Activated naive CD8-positive, alpha-beta T cell treated with anti-CD3 and anti-CD28 coated beads for 36 hours (primary cell): ENCODE results near the gene ANGPTL8. TPM values are rescaled to one million over a fixed set of nuclear protein-coding genes. Genes with fewer than 3 reads are reported as not detected.

Experiments
- DNase-seq: peaks from one replicate; pipeline ENCODE4 v3.0.0; 2021
- H3K27ac Mint-ChIP-seq: one replicate; pipeline ENCODE4 v1.8.0; 2022; ENCODE audit warnings: mild to moderate bottlenecking, moderate library complexity, mixed read lengths
- H3K27me3 Mint-ChIP-seq: one replicate; pipeline ENCODE4 v1.8.0; 2022; ENCODE audit warnings: mild to moderate bottlenecking, mixed read lengths
- H3K36me3 Mint-ChIP-seq: one replicate; pipeline ENCODE4 v1.8.0; 2021; ENCODE audit warnings: mild to moderate bottlenecking, mixed read lengths
- H3K4me1 Mint-ChIP-seq: one replicate; pipeline ENCODE4 v1.8.0; 2021; ENCODE audit warnings: mixed read lengths
- H3K4me3 Mint-ChIP-seq: one replicate; pipeline ENCODE4 v1.8.0; 2022; ENCODE audit warnings: mild to moderate bottlenecking, moderate library complexity, mixed read lengths
- H3K9me3 Mint-ChIP-seq: one replicate; pipeline ENCODE4 v1.8.0; 2022; ENCODE audit warnings: mixed read lengths
- total RNA-seq, 2 experiments: library from RNA; stranded (reverse); gene quantifications; one replicate each; pipeline ENCODE4 v1.2.3, GENCODE V29; 2021

ANGPTL8 gene
- total RNA-seq, 2 experiments from 2014 or later = not detected

- no peak for DNase-seq
- Mint-ChIP-seq H3K9me3 (peaks cover 16% of the 10 kb centered on the region), H3K4me3 (no peak overlapping the region), H3K27me3 (peaks cover 4% of the 10 kb centered on the region), H3K36me3 (peaks cover 8% of the 10 kb centered on the region), H3K27ac (no peak overlapping the region), H3K4me1 (no peaks in the 10 kb centered on the region)
These were observed 18.3 kb upstream of the ANGPTL8 start for GRCh38 chr19:11221082-11221598.

DNA sequence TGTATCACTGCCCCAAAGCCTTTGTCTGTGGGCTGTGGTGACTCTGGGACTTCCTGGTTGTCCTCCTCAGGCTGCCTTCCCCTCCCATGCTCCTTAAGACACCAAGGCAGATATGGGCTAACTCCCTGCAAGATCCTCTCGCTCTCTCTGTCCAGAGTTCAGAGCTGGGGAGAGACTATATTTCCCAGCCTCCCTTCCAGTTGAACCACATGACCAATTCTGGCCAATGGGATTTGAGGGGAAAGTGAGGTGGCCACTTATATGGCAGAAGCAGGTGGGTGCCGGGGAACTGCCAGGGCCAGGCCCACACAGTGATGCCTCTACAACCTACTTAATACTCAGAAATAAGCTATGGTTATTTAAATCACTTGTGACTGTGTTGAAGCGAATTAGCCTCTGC is 16.2 kb upstream of the ANGPTL8 start:
- no peak for DNase-seq
- Mint-ChIP-seq H3K27ac (no peak overlapping the region), H3K4me3 (no peak overlapping the region), H3K4me1 (no peaks in the 10 kb centered on the region), H3K9me3 (peaks cover 16% of the 10 kb centered on the region), H3K36me3 (peaks cover 8% of the 10 kb centered on the region), H3K27me3 (peaks cover 5% of the 10 kb centered on the region)

GRCh38 chr19:11224429-11224828 is 15.0 kb upstream of the ANGPTL8 start:
- Mint-ChIP-seq H3K9me3 (peaks cover 16% of the 10 kb centered on the region), H3K27ac (no peak overlapping the region), H3K36me3 (peaks cover 8% of the 10 kb centered on the region), H3K4me1 (no peaks in the 10 kb centered on the region), H3K4me3 (no peak overlapping the region), H3K27me3 (peaks cover 5% of the 10 kb centered on the region)
- no peak for DNase-seq

DNA sequence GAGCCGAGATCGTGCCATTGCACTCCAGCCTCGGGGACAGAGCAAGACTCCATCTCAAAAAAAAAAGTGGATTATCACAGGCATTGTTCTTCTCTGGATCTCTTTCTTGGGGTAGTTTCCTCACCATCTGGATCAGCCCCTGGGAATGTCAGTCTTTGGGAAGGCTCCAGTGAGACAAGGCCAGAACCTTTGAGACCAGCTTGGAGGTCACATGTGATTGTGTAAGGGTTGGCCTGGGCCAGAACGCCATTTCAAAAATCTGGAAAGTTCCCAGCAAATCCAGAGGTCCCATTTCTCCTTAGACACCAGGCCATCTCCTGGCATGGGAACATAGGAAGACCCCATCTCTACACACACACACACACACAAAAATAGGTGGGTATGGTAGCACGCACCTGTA is 14.2 kb upstream of the ANGPTL8 start:
- peaks cover 8% of the 10 kb centered on the region for H3K36me3 Mint-ChIP-seq

GRCh38 chr19:11225815-11226214 is 13.6 kb upstream of the ANGPTL8 start:
- Mint-ChIP-seq H3K9me3 (peaks cover 11% of the 10 kb centered on the region), H3K27ac (no peak overlapping the region), H3K4me3 (no peak overlapping the region), H3K36me3 (peaks cover 6% of the 10 kb centered on the region), H3K4me1 (no peaks in the 10 kb centered on the region), H3K27me3 (peaks cover 5% of the 10 kb centered on the region)
- DNase-seq = no peak

More for the DNA sequence above, 14.2 kb upstream of the ANGPTL8 start:
- H3K27me3 Mint-ChIP-seq = peaks cover 5% of the 10 kb centered on the region
- no peak overlapping the region for H3K27ac Mint-ChIP-seq
- no peak for DNase-seq
- H3K9me3 Mint-ChIP-seq = peaks cover 15% of the 10 kb centered on the region
- H3K4me1 Mint-ChIP-seq = no peaks in the 10 kb centered on the region
- H3K4me3 Mint-ChIP-seq = no peak overlapping the region

GRCh38 chr19:11226716-11227166 is 12.7 kb upstream of the ANGPTL8 start:
- H3K36me3 Mint-ChIP-seq = peaks cover under 1% of the 10 kb centered on the region
- H3K27me3 Mint-ChIP-seq = peaks cover 5% of the 10 kb centered on the region
- H3K4me1 Mint-ChIP-seq = no peaks in the 10 kb centered on the region
- no peak overlapping the region for H3K4me3 Mint-ChIP-seq
- no peak for DNase-seq
- H3K27ac Mint-ChIP-seq = no peak overlapping the region
- H3K9me3 Mint-ChIP-seq = peaks cover 3% of the 10 kb centered on the region

DNA sequence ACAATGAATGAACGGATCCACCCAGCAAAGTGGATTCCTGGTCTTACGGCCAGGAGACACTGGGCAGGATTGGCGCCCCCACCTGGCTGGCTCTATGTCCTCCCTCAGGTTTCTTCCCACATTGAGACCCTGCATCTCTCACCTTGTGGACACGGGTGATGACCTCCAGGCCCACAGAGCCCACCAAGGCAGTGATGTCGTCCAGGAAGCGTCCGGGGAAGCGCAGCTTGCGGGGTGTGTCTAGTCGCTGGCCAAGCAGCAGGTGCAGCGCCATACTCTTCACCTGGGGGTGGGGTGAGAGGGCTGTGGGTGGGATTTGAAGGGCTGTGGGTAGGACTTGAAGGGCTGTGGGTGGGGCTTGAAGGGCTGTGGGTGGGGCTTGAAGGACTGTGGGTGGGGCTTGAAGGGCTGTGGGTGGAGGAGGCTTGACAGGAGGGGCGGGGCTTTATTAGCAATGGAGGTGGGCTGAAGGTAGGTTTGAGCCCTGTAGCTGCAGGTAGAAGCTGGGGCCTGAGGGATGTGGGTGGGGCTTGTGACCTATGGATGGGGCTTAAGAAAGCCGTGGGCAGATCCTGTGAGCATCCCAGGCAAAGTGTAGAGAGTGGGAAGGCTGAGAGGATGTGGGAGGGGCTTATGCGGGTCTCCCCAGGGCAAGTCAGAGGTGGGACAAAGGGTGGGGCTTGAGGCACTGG is 12.1 kb upstream of the ANGPTL8 start:
- Mint-ChIP-seq H3K27me3 (peaks cover 5% of the 10 kb centered on the region), H3K9me3 (peaks cover 2% of the 10 kb centered on the region), H3K4me1 (no peaks in the 10 kb centered on the region), H3K4me3 (no peak overlapping the region), H3K27ac (no peak overlapping the region), H3K36me3 (no peaks in the 10 kb centered on the region)
- no peak for DNase-seq

GRCh38 chr19:11230621-11231386 is 8.6 kb upstream of the ANGPTL8 start:
- Mint-ChIP-seq H3K4me3 (no peak overlapping the region), H3K9me3 (no peaks in the 10 kb centered on the region), H3K36me3 (no peaks in the 10 kb centered on the region), H3K4me1 (no peaks in the 10 kb centered on the region), H3K27ac (no peak overlapping the region), H3K27me3 (peaks cover 5% of the 10 kb centered on the region)
- no peak for DNase-seq

DNA sequence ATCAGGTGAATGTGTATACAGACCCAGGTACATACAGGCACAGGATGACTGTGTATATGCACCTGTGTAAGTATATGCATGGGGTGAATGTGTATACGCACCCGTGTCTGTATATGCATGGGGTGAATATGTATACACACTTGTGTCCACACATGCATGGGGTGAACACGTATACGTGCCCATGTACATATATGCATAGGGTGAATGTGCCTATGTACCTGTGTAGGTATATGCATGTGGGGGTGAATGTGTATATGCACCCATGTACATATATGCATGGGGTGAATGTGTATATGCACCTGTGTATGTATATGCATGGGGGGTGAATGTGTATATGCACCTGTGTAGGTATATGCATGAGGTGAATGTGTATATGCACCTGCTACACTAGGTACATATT is 6.9 kb upstream of the ANGPTL8 start:
- DNase-seq = no peak
- Mint-ChIP-seq H3K4me1 (no peaks in the 10 kb centered on the region), H3K9me3 (no peaks in the 10 kb centered on the region), H3K27ac (no peak overlapping the region), H3K27me3 (no peaks in the 10 kb centered on the region), H3K4me3 (no peak overlapping the region), H3K36me3 (no peaks in the 10 kb centered on the region)

DNA sequence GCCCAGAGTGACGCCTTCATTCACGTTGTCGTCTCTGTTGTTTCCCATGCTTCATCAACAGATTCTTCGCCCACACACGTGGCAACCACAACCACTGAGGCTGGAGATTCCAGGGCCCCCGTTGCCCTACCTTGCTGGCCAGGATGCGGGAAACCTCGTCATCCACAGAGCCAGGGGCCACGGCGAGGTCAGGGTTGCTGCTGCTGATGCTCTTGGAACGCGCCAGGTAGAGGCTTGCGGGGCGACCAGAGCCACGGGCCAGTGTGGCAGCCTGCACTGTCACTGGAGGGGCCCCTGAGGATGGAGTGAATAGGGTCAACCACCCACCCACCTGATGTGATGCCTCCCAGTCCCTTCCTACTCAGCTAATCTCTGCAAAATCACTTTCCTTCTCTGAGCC is 6.3 kb upstream of the ANGPTL8 start:
- no peaks in the 10 kb centered on the region for H3K36me3 Mint-ChIP-seq
- no peak overlapping the region for H3K27ac Mint-ChIP-seq
- H3K4me1 Mint-ChIP-seq = no peaks in the 10 kb centered on the region
- peaks cover 1% of the 10 kb centered on the region for H3K9me3 Mint-ChIP-seq
- H3K27me3 Mint-ChIP-seq = no peaks in the 10 kb centered on the region
- H3K4me3 Mint-ChIP-seq = no peak overlapping the region
- DNase-seq = no peak

DNA sequence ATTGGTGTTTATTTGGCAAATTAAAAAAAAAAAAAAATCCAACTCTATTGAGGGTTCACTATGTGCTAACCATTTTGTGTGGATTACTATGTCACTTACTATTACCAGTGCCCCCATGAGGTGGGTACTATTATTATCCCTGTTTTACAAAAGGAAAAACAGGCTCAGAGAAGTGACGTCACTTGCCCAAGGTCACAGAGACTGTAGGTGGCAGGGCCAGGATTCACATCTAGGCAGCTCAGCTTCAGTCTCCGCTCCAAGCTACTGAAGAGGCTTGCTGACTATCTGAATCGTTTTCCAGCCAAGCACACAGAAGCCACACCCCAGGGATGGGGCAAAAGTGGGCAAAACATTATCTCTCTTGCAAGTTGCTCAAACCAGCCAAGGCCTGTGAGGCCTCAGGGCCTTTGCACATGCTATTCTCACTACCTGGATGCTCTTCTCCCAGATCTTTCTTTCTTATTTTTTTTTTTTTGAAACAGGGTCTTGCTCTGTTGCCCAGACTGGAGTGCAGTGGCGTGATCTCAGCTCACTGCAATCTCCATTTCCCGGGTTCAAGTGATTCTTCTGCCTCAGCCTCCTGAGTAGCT is 4.8 kb upstream of the ANGPTL8 start:
- DNase-seq = no peak
- peaks cover 10% of the 10 kb centered on the region for H3K9me3 Mint-ChIP-seq
- no peaks in the 10 kb centered on the region for H3K36me3 Mint-ChIP-seq
- no peaks in the 10 kb centered on the region for H3K27me3 Mint-ChIP-seq
- no peaks in the 10 kb centered on the region for H3K4me1 Mint-ChIP-seq
- H3K4me3 Mint-ChIP-seq = no peak overlapping the region
- no peak overlapping the region for H3K27ac Mint-ChIP-seq

GRCh38 chr19:11236324-11237301 is 2.8 kb upstream of the ANGPTL8 start:
- peaks cover 1% of the 10 kb centered on the region for H3K27me3 Mint-ChIP-seq
- peaks cover 10% of the 10 kb centered on the region for H3K9me3 Mint-ChIP-seq
- H3K36me3 Mint-ChIP-seq = no peaks in the 10 kb centered on the region
- H3K27ac Mint-ChIP-seq = no peak overlapping the region
- no peaks in the 10 kb centered on the region for H3K4me1 Mint-ChIP-seq
- H3K4me3 Mint-ChIP-seq = no peak overlapping the region
- no peak for DNase-seq

- H3K4me1 Mint-ChIP-seq = no peaks in the 10 kb centered on the region
- H3K4me3 Mint-ChIP-seq = no peak overlapping the region
- H3K9me3 Mint-ChIP-seq = peaks cover 10% of the 10 kb centered on the region
- no peak for DNase-seq
- H3K36me3 Mint-ChIP-seq = no peaks in the 10 kb centered on the region
- no peak overlapping the region for H3K27ac Mint-ChIP-seq
- peaks cover 6% of the 10 kb centered on the region for H3K27me3 Mint-ChIP-seq
These were observed 2.1 kb upstream of the ANGPTL8 start for GRCh38 chr19:11237321-11237720.

DNA sequence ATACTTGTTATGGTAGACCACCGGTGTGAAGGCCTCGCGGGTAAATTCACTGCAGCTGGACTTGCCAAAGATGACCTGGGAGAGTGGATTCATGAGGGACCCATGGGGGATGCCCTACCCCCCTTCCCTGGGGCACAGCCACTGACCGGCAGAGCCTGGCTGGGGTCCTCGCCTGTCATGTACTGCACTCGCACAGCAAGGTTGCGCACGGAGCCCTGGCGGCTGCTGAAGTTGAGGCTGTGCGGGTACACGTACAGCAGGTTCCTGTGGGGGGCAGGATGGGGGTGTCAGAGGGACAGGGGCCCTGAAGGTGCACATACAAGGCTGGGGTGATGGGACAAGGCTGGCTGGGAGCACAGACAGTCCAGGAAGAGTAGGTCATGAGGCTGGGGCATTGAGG is 1.4 kb upstream of the ANGPTL8 start:
- no peak for DNase-seq
- Mint-ChIP-seq H3K4me3 (no peak overlapping the region), H3K27ac (no peak overlapping the region), H3K36me3 (no peaks in the 10 kb centered on the region), H3K27me3 (peaks cover 11% of the 10 kb centered on the region), H3K9me3 (peaks cover 10% of the 10 kb centered on the region), H3K4me1 (no peaks in the 10 kb centered on the region)
